Testis (tissue), 2 donors: ENCODE results near the gene LYRM9.

ENCODE experiments used
- POLR2A ChIP-seq: fragments of 450-650 bp; IDR thresholded peaks from one replicate; pipeline ENCODE4 v1.6.1; 2017; ENCODE audit warnings: antibody characterized with exemption, mild to moderate bottlenecking, moderate library complexity
- TF ChIP-seq, protein P1 (sequence below), 3 experiments: fragments of 450-650 bp in 2 of 3; fragments of 200-600 bp in 1 of 3; sonication (generic) in 1 of 3; IDR thresholded peaks; one replicate each; pipeline ENCODE4 v1.5.1; 2016 to 2019; ENCODE audit warnings: antibody characterized with exemption in 3 of 3, mild to moderate bottlenecking in 2 of 3, moderate library complexity in 1 of 3

- TF ChIP-seq, protein P1, sequence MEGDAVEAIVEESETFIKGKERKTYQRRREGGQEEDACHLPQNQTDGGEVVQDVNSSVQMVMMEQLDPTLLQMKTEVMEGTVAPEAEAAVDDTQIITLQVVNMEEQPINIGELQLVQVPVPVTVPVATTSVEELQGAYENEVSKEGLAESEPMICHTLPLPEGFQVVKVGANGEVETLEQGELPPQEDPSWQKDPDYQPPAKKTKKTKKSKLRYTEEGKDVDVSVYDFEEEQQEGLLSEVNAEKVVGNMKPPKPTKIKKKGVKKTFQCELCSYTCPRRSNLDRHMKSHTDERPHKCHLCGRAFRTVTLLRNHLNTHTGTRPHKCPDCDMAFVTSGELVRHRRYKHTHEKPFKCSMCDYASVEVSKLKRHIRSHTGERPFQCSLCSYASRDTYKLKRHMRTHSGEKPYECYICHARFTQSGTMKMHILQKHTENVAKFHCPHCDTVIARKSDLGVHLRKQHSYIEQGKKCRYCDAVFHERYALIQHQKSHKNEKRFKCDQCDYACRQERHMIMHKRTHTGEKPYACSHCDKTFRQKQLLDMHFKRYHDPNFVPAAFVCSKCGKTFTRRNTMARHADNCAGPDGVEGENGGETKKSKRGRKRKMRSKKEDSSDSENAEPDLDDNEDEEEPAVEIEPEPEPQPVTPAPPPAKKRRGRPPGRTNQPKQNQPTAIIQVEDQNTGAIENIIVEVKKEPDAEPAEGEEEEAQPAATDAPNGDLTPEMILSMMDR (IDR thresholded peaks at IDR 0.05), result no peak
- TF ChIP-seq POLR2A, result no peak
These were observed 45.7 kb upstream of the LYRM9 start for GRCh38 chr17:27938864-27939263.
